Measurements from ENCODE around the gene ADRA2C.

DNA sequence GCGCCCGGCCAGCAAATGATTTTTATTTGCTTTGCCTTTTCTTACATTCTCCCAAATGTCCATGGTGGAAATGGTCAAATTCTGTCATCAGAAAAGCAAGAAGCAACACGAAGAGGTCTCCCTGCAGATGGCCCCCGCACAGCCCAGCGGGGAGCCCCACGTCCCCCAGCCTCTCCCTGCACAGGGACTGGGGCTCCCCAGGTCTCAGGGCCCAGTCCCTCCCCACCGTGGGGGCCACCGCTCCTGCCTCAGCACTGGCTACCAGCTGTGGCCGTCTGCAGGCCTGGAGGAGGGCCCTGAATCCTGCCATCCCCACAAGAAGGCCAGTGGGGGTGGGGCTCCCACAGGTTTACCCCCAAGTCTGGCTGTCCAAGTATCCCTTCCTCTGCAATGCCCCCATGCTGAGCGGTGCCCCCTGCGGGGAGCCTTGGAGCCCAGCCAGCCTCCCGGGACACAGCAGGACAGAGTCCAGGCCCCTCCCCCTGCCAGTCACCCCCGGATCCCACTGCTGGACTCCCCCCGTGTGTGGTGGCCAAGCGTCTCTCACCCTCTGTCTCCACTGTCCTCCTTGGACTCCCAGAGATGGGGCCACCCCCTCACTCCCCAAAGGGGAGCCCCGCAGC lies 38.2 kb upstream of the ADRA2C start:
- TF ChIP-seq, protein P1, sequence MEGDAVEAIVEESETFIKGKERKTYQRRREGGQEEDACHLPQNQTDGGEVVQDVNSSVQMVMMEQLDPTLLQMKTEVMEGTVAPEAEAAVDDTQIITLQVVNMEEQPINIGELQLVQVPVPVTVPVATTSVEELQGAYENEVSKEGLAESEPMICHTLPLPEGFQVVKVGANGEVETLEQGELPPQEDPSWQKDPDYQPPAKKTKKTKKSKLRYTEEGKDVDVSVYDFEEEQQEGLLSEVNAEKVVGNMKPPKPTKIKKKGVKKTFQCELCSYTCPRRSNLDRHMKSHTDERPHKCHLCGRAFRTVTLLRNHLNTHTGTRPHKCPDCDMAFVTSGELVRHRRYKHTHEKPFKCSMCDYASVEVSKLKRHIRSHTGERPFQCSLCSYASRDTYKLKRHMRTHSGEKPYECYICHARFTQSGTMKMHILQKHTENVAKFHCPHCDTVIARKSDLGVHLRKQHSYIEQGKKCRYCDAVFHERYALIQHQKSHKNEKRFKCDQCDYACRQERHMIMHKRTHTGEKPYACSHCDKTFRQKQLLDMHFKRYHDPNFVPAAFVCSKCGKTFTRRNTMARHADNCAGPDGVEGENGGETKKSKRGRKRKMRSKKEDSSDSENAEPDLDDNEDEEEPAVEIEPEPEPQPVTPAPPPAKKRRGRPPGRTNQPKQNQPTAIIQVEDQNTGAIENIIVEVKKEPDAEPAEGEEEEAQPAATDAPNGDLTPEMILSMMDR (IDR thresholded peaks at IDR 0.05): no peak
- TF ChIP-seq POLR2AphosphoS5 (IDR thresholded peaks at IDR 0.05; ENCODE audit: insufficient read depth in 1 of 2, low read depth in 1 of 2) (no peak), POLR2A (IDR thresholded peaks at IDR 0.05) (no peak)
